HepG2 (cell line): ENCODE results near the gene ADGRD1. TPM values are rescaled to one million over a fixed set of nuclear protein-coding genes. Genes with fewer than 3 reads are reported as not detected.

Experiments used
- ATAC-seq: fragments of 200-7000 bp; cut with Tn5 transposase; 3 replicates; pipeline ENCODE4 v1.9.1; 2020; ENCODE audit warnings: mild to moderate bottlenecking, moderate library complexity
- BruUV-seq: library from RNA; stranded (reverse); fragments of 400-500 nt; replicated peaks from 2 replicates; lab custom pipeline; 2021; lab: Mats Ljungman, UMichigan
- CTCF ChIA-PET: fragments of 300-600 bp; formaldehyde crosslinking; extraction: SDS; loops from one replicate; lab custom pipeline; 2021; ENCODE audit warnings: low total read pairs, inconsistent platforms, low intra/inter-chr PET ratio; lab: Yijun Ruan, JAX
- POLR2A ChIA-PET: fragments of 350-600 bp; sonication (Branson Sonifier 250); formaldehyde crosslinking; loops from one replicate; lab custom pipeline; 2020; ENCODE audit warnings: antibody characterized with exemption, inconsistent platforms; lab: Yijun Ruan, JAX
- DNase-seq: peaks from one replicate; pipeline ENCODE4 v3.0.0-alpha.2; 2015; ENCODE audit warnings: low spot score
- FAIRE-seq: peaks from 3 replicates; lab custom pipeline; 2011; peaks lifted over from hg19 to GRCh38; lab: Jason Lieb, UNC
- H2AFZ ChIP-seq: one replicate; pipeline ENCODE4 v1.6.1; 2011; ENCODE audit warnings: low read length, inconsistent platforms
- H3K27ac ChIP-seq: fragments of 300-600 bp; 3 replicates; pipeline ENCODE4 v1.8.0; 2011; ENCODE audit warnings: mixed run types, mild to moderate bottlenecking, mixed read lengths, low read length, inconsistent platforms; ENCODE audit not compliant: insufficient read depth; ENCODE audit errors: extremely low read length
- H3K27me3 ChIP-seq, 2 experiments: fragments of 200-600 bp in 1 of 2; 2 replicates in 1 of 2; 3 replicates in 1 of 2; pipeline versions ENCODE4 v1.6.0 to v1.8.0; 2011; ENCODE audit warnings: low read length in 2 of 2, mild to moderate bottlenecking in 2 of 2, moderate library complexity in 2 of 2, inconsistent platforms in 1 of 2; ENCODE audit not compliant: insufficient read depth in 2 of 2, control insufficient read depth in 1 of 2
- H3K36me3 ChIP-seq, 2 experiments: fragments of 200-600 bp in 1 of 2; replicated peaks in 1 of 2; 2 replicates in 1 of 2; 3 replicates in 1 of 2; pipeline versions ENCODE4 v1.5.1 to v1.8.0; 2011; ENCODE audit warnings: low read length in 2 of 2, inconsistent platforms in 1 of 2; ENCODE audit not compliant: insufficient read depth in 2 of 2, control insufficient read depth in 1 of 2
- H3K4me1 ChIP-seq: 2 replicates; pipeline ENCODE4 v1.5.1; 2012; ENCODE audit warnings: low read length, inconsistent platforms; ENCODE audit not compliant: insufficient read depth
- H3K4me2 ChIP-seq: 2 replicates; pipeline ENCODE4 v1.6.0; 2011; ENCODE audit warnings: low read depth, low read length, inconsistent platforms
- H3K4me3 ChIP-seq, 3 experiments: fragments of 200-600 bp in 1 of 3; sonication (generic), shearing (Covaris generic) in 1 of 3; replicated peaks in 1 of 3; 2 replicates each; pipeline ENCODE4 v1.5.1; 2011 to 2016; ENCODE audit warnings: low read length in 3 of 3, inconsistent platforms in 2 of 3, low read depth in 2 of 3, mild to moderate bottlenecking in 2 of 3, control low read depth in 1 of 3, mixed read lengths in 1 of 3; ENCODE audit not compliant: insufficient read depth in 1 of 3
- H3K79me2 ChIP-seq: one replicate; pipeline ENCODE4 v1.6.1; 2011; ENCODE audit warnings: low read length, inconsistent platforms; ENCODE audit not compliant: insufficient read depth
- H3K9ac ChIP-seq: 2 replicates; pipeline ENCODE4 v1.6.0; 2011; ENCODE audit warnings: mild to moderate bottlenecking, low read depth, low read length, inconsistent platforms; ENCODE audit not compliant: insufficient read depth
- H3K9me3 ChIP-seq: 2 replicates; pipeline ENCODE4 v1.5.1; 2012; ENCODE audit warnings: mild to moderate bottlenecking, low read length
- H4K20me1 ChIP-seq: 2 replicates; pipeline ENCODE4 v1.6.0; 2011; ENCODE audit warnings: inconsistent platforms, mild to moderate bottlenecking, low read length, moderate library complexity; ENCODE audit not compliant: insufficient read depth
- ADNP ChIP-seq: sonication (generic); formaldehyde crosslinking; IDR thresholded peaks from 2 replicates; pipeline ENCODE4 v1.4.0; 2020; ENCODE audit warnings: missing genetic modification reagents
- FOXO1 ChIP-seq: sonication (generic); formaldehyde crosslinking; IDR thresholded peaks from 2 replicates; pipeline ENCODE4 v1.4.0; 2020; ENCODE audit warnings: missing genetic modification reagents
- GTF3A ChIP-seq: sonication (generic); formaldehyde crosslinking; conservative IDR thresholded peaks from 2 replicates; pipeline ENCODE4 v1.4.0; 2020; ENCODE audit warnings: mild to moderate bottlenecking, missing genetic modification reagents
- MAZ ChIP-seq, 2 experiments: sonication (generic) in 1 of 2; formaldehyde crosslinking in 1 of 2; IDR thresholded peaks; 2 replicates each; pipeline versions ENCODE4 v1.5.0 to v1.6.1; 2012 to 2020; ENCODE audit warnings: low read depth in 2 of 2, mild to moderate bottlenecking in 2 of 2, borderline replicate concordance in 1 of 2, improper control_type of control experiment in 1 of 2, low read length in 1 of 2, missing genetic modification reagents in 1 of 2, moderate library complexity in 1 of 2
- SAFB2 ChIP-seq: sonication (generic); formaldehyde crosslinking; IDR thresholded peaks from 2 replicates; pipeline ENCODE4 v1.5.1; 2020; ENCODE audit warnings: missing genetic modification reagents, low read depth, mild to moderate bottlenecking, borderline replicate concordance
- TOPORS ChIP-seq: sonication (generic); formaldehyde crosslinking; IDR thresholded peaks from 2 replicates; pipeline ENCODE4 v1.8.0; 2023; ENCODE audit warnings: mild to moderate bottlenecking, missing genetic modification reagents
- ZC3H4 ChIP-seq: sonication (generic); formaldehyde crosslinking; IDR thresholded peaks from 2 replicates; pipeline ENCODE4 v1.4.0; 2020; ENCODE audit warnings: missing genetic modification reagents, borderline replicate concordance
- ZKSCAN5 ChIP-seq: sonication (generic); formaldehyde crosslinking; IDR thresholded peaks from 2 replicates; pipeline ENCODE4 v1.5.1; 2020; ENCODE audit warnings: mild to moderate bottlenecking, missing genetic modification reagents
- ZNF614 ChIP-seq: IDR thresholded peaks from 2 replicates; pipeline ENCODE4 v1.6.1; 2018; ENCODE audit warnings: missing biosample characterization, missing genetic modification reagents, inconsistent platforms, borderline replicate concordance
- WGBS: methylation state at CpG from one replicate; pipeline ENCODE4 v1.1.6; 2017; ENCODE audit warnings: low lambda C conversion rate; 5-methylcytosine and 5-hydroxymethylcytosine counted together
- in situ Hi-C: cut with HindIII; loops from 2 replicates; pipeline ENCODE4 v1.10.0; 2017; ENCODE audit warnings: low pct_unique_long_range_greater_than_20kb; ENCODE audit not compliant: extremely low pct_ligation_motif_present
- intact Hi-C: fragments of 100-400 bp; cut with micrococcal nuclease; formaldehyde crosslinking; loops from one replicate; pipeline ENCODE4 v1.10.0; 2022; ENCODE audit not compliant: unreplicated experiment
- polyA plus RNA-seq, 8 experiments: library from polyadenylated mRNA; depleted of rRNA in 3 of 8; stranded (reverse) in 7 of 8; unstranded in 1 of 8; fragments of >200 nt; fragmentation: Illumina TruSeq in 4 of 8; extraction: Trizol in 4 of 8; gene quantifications; 2 replicates each; pipeline versions ENCODE4 v1.2.1 to v1.2.3, GENCODE V29; 2011 to 2016; ENCODE audit warnings: low read depth in 4 of 8, missing spikeins in 1 of 8, mixed read lengths in 1 of 8; ENCODE audit not compliant: insufficient read depth in 1 of 8
- total RNA-seq, 5 experiments: library from RNA; depleted of rRNA; stranded (reverse); fragments of >200 nt; fragmentation: Illumina TruSeq; extraction: Trizol; gene quantifications; 2 replicates each; pipeline ENCODE4 v1.2.3, GENCODE V29; 2016; ENCODE audit warnings: low read depth in 1 of 5
- TF ChIP-seq, protein P1 (sequence below): sonication (generic); formaldehyde crosslinking; IDR thresholded peaks from 2 replicates; pipeline ENCODE4 v1.4.0; 2020; ENCODE audit warnings: low read depth, missing genetic modification reagents

The ADGRD1 gene
- total and polyA plus RNA-seq, 2 of the 13 experiments (the other 11 are each of a cell fraction or from before 2014, with no cell fraction given) = 0.46 to 12.4 TPM

GRCh38 chr12:131188131-131189050 is 234.7 kb downstream of the ADGRD1 start (continued):
- no peak for TF ChIP-seq ZKSCAN5 (CRISPR knock-in tag)
- no peak for TF ChIP-seq FOXO1

- Histone ChIP-seq H3K79me2 (no peaks in the 10 kb centered on the region), H4K20me1 (no peaks in the 10 kb centered on the region), H3K36me3 (no peaks in the 10 kb centered on the region), H3K9me3 (peaks cover 3% of the 10 kb centered on the region), H3K27me3 (peaks cover 0 to 21% of the 10 kb centered on the region in 2 experiments; a peak in 2 of 5 replicates), H3K4me1 (no peaks in the 10 kb centered on the region), H3K27ac (no peak overlapping the region), H2AFZ (no peak overlapping the region), H3K9ac (no peak overlapping the region), H3K4me2 (no peak overlapping the region), H3K4me3 (no peak overlapping the region)
- FAIRE-seq (no peak), ATAC-seq (no peak), DNase-seq (no peak)
- POLR2A ChIA-PET = no interaction called here
- TF ChIP-seq GTF3A (CRISPR knock-in tag) (no peak), MAZ (IDR thresholded peaks at IDR 0.05; ENCODE audit: borderline replicate concordance, low read depth, low read length) (no peak), MAZ (CRISPR knock-in tag; IDR thresholded peaks at IDR 0.05; ENCODE audit: low read depth) (no peak), ADNP (CRISPR knock-in tag) (no peak), ZC3H4 (CRISPR knock-in tag) (no peak), ZNF614 (no peak), TOPORS (CRISPR knock-in tag) (no peak), SAFB2 (CRISPR knock-in tag) (no peak)
- TF ChIP-seq, protein P1, sequence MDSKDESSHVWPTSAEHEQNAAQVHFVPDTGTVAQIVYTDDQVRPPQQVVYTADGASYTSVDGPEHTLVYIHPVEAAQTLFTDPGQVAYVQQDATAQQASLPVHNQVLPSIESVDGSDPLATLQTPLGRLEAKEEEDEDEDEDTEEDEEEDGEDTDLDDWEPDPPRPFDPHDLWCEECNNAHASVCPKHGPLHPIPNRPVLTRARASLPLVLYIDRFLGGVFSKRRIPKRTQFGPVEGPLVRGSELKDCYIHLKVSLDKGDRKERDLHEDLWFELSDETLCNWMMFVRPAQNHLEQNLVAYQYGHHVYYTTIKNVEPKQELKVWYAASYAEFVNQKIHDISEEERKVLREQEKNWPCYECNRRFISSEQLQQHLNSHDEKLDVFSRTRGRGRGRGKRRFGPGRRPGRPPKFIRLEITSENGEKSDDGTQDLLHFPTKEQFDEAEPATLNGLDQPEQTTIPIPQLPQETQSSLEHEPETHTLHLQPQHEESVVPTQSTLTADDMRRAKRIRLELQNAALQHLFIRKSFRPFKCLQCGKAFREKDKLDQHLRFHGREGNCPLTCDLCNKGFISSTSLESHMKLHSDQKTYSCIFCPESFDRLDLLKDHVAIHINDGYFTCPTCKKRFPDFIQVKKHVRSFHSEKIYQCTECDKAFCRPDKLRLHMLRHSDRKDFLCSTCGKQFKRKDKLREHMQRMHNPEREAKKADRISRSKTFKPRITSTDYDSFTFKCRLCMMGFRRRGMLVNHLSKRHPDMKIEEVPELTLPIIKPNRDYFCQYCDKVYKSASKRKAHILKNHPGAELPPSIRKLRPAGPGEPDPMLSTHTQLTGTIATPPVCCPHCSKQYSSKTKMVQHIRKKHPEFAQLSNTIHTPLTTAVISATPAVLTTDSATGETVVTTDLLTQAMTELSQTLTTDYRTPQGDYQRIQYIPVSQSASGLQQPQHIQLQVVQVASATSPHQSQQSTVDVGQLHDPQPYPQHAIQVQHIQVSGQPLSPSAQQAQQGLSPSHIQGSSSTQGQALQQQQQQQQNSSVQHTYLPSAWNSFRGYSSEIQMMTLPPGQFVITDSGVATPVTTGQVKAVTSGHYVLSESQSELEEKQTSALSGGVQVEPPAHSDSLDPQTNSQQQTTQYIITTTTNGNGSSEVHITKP (CRISPR knock-in tag) = no peak
- CTCF ChIA-PET = no interaction called here
- in situ Hi-C loops (no loop called here), intact Hi-C loops (no loop called here)
- BruUV-seq = no TSS peak
- 0% methylated on average over 1 of the region's 1 CpG for WGBS
Measured at GRCh38 chr12:131189781-131190180, 236.1 kb downstream of the ADGRD1 start.
